Left hindlimb (tissue), 1 donor: ENCODE measurements around the gene UMOD.

Experiments used
- DNase-seq: peaks from one replicate; pipeline ENCODE4 v3.0.0-alpha.2; 2018

UMOD gene

GRCh38 chr16:20291208-20292206 lies 61.0 kb downstream of the UMOD start:
- no peak for DNase-seq

GRCh38 chr16:20289571-20289970 lies 62.9 kb downstream of the UMOD start:
- no peak for DNase-seq

GRCh38 chr16:20285993-20286499 lies 66.5 kb downstream of the UMOD start:
- no peak for DNase-seq
